A549 treated with DMSO at 1 μM for 4 hours (cell line): Measurements from ENCODE around the gene LAMB4. TPM values are rescaled to one million over a fixed set of nuclear protein-coding genes. Genes with fewer than 3 reads are reported as not detected.

Experiments used
- total RNA-seq: library from RNA; stranded (reverse); fragments of 200-300 nt; extraction: Qiagen RNA extraction; gene quantifications from 5 replicates; pipeline ENCODE4 v1.2.3, GENCODE V29; 2022; ENCODE audit warnings: low read depth

The LAMB4 gene
- 0.19 to 0.51 TPM (median 0.25 TPM) in 5 replicates for total RNA-seq

GRCh38 chr7:108130261-108130660, at the start of gene LAMB4:
Gene LAMB4 (minus strand): TSS chr7:108130361. CDS start chr7:108123164, 7,197 bp downstream.

GRCh38 chr7:108002726-108003598, 127.2 kb downstream of the LAMB4 start, which contains the start of gene LAMB1:
Gene LAMB1 (minus strand): TSS chr7:108003161. CDS start chr7:108002885, 276 bp downstream.

Other genes starting within 250 kb of the LAMB4 start
- gene DLD, start 239.2 kb downstream of the LAMB4 start, total RNA-seq: 99.0 to 117 TPM (median 100 TPM) in 5 replicates
- 126 to 145 TPM (median 142 TPM) in 5 replicates for gene LAMB1, start 127.2 kb downstream of the LAMB4 start, total RNA-seq